Endothelial cell (in vitro differentiated cells): Measurements from ENCODE around the gene LYSMD4. TPM values are rescaled to one million over a fixed set of nuclear protein-coding genes. Genes with fewer than 3 reads are reported as not detected.
A peak's percentile ranks its signal among the peaks of the same experiment; 100 is the strongest.
"Not testable (repeated sequence)": the region's sequence is repeated elsewhere in the genome, so short reads cannot be mapped to it uniquely, and the experiment has no call there.

Experiments
- DNase-seq: peaks from one replicate; pipeline ENCODE4 v3.0.0; 2021; ENCODE audit warnings: low spot score
- H3K27ac Mint-ChIP-seq: one replicate; pipeline ENCODE4 v1.8.0; 2021; ENCODE audit warnings: mixed read lengths, inconsistent platforms; ENCODE audit not compliant: unreplicated experiment
- H3K27me3 Mint-ChIP-seq: one replicate; pipeline ENCODE4 v1.8.0; 2021; ENCODE audit warnings: mild to moderate bottlenecking, moderate library complexity, mixed read lengths, inconsistent platforms; ENCODE audit not compliant: unreplicated experiment
- H3K36me3 Mint-ChIP-seq: one replicate; pipeline ENCODE4 v1.8.0; 2021; ENCODE audit warnings: mild to moderate bottlenecking, low read depth, mixed read lengths, inconsistent platforms; ENCODE audit not compliant: unreplicated experiment
- H3K4me1 Mint-ChIP-seq: one replicate; pipeline ENCODE4 v1.8.0; 2021; ENCODE audit warnings: mild to moderate bottlenecking, mixed read lengths, inconsistent platforms; ENCODE audit not compliant: unreplicated experiment
- H3K4me3 Mint-ChIP-seq: one replicate; pipeline ENCODE4 v1.8.0; 2021; ENCODE audit warnings: mild to moderate bottlenecking, mixed read lengths, inconsistent platforms; ENCODE audit not compliant: unreplicated experiment
- H3K9me3 Mint-ChIP-seq: one replicate; pipeline ENCODE4 v1.8.0; 2021; ENCODE audit warnings: mixed read lengths, inconsistent platforms; ENCODE audit not compliant: unreplicated experiment
- total RNA-seq: library from RNA; stranded (reverse); fragmentation: NEBNext Ultra II Directional; extraction: Animal tissue kit (Norgen Biotek cat#: 25700); gene quantifications from one replicate; pipeline ENCODE4 v1.2.1, GENCODE V29; 2021; ENCODE audit not compliant: unreplicated experiment
- TF ChIP-seq, protein P1 (sequence below): fragments of 200-600 bp; sonication (generic); IDR thresholded peaks from one replicate; pipeline ENCODE4 v1.5.0; 2021; ENCODE audit warnings: antibody characterized with exemption; ENCODE audit not compliant: unreplicated experiment

LYSMD4 gene
- total RNA-seq, 1 donor from 2014 or later = 13.1 TPM

DNA sequence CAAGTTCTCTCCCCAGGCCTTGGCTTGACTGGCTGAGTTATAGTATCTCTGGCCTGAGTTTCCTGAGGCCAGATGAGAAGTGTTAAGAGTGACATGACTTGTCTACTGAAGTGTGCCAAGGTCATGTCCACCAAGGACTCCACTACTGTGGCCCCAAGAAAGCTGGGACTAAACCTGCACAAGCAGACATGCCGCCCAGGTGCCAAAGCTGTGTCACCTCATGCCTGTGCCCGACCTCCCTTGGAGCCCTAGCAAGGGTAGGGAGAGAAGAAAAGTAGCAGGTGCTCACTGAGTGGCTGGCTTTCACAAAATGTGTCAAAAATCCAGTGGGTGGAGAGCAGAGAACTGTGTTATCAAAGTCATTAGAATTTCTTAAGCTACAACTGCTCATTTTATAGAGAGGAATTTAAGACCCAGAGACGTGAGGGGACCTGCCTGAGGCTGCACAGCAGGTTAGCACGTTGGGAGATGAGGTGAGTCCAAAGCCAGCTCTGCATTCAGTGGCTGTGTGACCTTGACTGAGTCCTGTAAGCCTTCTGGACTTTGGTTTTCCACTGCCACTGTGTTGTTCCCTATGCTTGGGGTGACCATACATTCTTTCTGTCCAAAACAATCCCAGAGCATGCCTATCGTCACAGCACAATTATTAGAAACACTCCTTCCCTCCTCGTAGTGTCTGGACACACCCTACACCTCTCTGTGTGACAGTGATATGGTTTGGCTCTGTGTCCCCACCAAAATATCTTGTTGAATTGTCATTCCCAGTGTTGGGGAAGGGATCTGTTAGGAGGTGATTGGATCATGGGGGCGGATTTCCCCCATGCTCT is 5.0 kb upstream of the LYSMD4 start:
- Mint-ChIP-seq H3K4me1 (no peaks in the 10 kb centered on the region), H3K27ac (no peak overlapping the region), H3K27me3 (peaks cover 8% of the 10 kb centered on the region), H3K9me3 (no peaks in the 10 kb centered on the region), H3K36me3 (no peaks in the 10 kb centered on the region), H3K4me3 (no peak overlapping the region)
- TF ChIP-seq, protein P1, sequence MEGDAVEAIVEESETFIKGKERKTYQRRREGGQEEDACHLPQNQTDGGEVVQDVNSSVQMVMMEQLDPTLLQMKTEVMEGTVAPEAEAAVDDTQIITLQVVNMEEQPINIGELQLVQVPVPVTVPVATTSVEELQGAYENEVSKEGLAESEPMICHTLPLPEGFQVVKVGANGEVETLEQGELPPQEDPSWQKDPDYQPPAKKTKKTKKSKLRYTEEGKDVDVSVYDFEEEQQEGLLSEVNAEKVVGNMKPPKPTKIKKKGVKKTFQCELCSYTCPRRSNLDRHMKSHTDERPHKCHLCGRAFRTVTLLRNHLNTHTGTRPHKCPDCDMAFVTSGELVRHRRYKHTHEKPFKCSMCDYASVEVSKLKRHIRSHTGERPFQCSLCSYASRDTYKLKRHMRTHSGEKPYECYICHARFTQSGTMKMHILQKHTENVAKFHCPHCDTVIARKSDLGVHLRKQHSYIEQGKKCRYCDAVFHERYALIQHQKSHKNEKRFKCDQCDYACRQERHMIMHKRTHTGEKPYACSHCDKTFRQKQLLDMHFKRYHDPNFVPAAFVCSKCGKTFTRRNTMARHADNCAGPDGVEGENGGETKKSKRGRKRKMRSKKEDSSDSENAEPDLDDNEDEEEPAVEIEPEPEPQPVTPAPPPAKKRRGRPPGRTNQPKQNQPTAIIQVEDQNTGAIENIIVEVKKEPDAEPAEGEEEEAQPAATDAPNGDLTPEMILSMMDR = no peak
- DNase-seq = no peak

DNA sequence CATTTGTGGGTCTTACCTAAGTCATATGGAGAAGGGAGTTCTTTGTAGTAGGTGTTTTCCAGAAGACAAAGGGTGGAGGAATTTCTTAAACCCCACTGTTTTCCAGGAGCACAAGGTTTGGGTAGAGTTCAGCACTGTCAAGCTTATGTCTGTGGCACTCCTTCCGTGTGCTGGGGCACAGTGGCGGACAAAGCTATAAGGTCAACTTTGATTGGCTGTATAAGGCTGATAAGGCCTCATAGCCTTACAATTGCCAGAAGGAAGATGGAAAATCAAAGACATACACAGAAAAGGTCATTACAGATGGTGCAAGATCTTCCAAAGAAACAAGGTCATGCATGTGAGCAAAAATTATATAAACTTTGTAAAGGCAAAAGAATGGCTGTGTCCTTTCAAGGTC is 3.5 kb upstream of the LYSMD4 start:
- DNase-seq = no peak
- Mint-ChIP-seq H3K27me3 (peaks cover 8% of the 10 kb centered on the region), H3K27ac (no peak overlapping the region), H3K9me3 (no peaks in the 10 kb centered on the region), H3K4me1 (peaks cover 5% of the 10 kb centered on the region), H3K36me3 (no peaks in the 10 kb centered on the region), H3K4me3 (no peak overlapping the region)
- TF ChIP-seq, protein P1 = no peak

DNA sequence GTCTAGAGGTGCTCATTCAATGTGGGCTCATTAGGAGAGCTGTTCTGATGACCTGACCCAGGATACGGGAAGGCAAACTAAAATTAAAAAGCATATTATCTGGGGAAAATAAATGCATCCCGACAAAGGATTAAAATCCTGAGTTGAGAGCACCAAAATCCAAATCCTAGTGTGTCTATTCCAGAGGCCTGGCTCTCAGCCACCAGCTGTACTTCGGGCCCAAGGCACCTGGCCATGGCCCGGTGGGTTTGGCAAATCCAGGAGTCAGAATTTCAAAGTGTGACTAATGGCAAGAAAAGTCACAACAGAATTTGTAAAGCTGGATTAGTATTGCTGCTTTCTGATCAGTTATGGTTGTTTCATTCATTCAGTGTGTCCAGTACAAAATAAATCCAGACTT is 2.6 kb upstream of the LYSMD4 start:
- no peak for DNase-seq
- Mint-ChIP-seq H3K4me3 (no peak overlapping the region), H3K36me3 (no peaks in the 10 kb centered on the region), H3K9me3 (no peaks in the 10 kb centered on the region), H3K4me1 (peaks cover 9% of the 10 kb centered on the region), H3K27me3 (peaks cover 8% of the 10 kb centered on the region), H3K27ac (no peak overlapping the region)
- TF ChIP-seq, protein P1 = no peak

DNA sequence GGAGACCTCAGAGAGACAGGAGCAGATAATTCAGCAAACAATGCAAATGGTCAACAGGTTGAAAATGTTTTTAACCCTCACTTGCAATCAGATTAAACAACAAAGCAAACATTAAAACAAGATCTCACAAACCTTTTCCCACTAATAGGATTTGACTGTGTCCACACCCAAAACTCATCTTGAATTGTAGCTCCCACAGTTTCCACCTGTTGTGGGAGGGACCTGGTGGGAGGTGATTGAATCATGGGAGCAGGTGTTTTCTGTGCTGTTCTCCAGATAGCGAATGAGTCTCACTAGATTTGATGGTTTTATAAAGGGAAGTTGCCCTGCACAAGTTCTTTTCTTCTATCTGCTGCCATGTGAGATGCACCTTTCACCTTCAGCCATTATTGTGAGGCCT is 1.3 kb upstream of the LYSMD4 start:
- Mint-ChIP-seq H3K4me3 (peak overlapping the region; percentile 38), H3K9me3 (no peaks in the 10 kb centered on the region), H3K27ac (no peak overlapping the region), H3K36me3 (no peaks in the 10 kb centered on the region), H3K27me3 (peaks cover 8% of the 10 kb centered on the region), H3K4me1 (peaks cover 9% of the 10 kb centered on the region)
- no peak for DNase-seq
- TF ChIP-seq, protein P1 = no peak

DNA sequence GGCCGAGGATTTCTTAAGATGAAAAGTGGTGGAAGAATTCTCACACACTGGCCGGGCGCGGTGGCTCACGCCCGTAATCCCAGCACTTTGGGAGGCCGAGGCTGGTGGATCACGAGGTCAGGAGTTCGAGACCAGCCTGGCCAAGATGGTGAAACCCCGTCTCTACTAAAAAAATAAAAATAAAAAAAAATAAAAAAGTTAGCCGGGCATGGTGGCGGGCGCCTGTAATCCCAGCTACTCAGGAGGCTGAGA is 729 bp upstream of the LYSMD4 start:
- H3K9me3 Mint-ChIP-seq, DNase-seq, H3K27ac Mint-ChIP-seq, H3K4me1 Mint-ChIP-seq, H3K27me3 Mint-ChIP-seq, H3K36me3 Mint-ChIP-seq: not testable (repeated sequence)
- H3K4me3 Mint-ChIP-seq = peak overlapping the region; percentile 79
